Colonic mucosa (tissue), 4 donors: ENCODE measurements around the gene EXD3. TPM values are rescaled to one million over a fixed set of nuclear protein-coding genes. Genes with fewer than 3 reads are reported as not detected.

Source experiments
- DNase-seq: peaks from one replicate; pipeline ENCODE4 v3.0.0-alpha.2; 2020
- H3K27ac ChIP-seq: fragments of 200-600 bp; one replicate; pipeline ENCODE4 v1.8.0; 2021
- H3K27me3 ChIP-seq: fragments of 200-600 bp; one replicate; pipeline ENCODE4 v1.8.0; 2021
- H3K36me3 ChIP-seq: fragments of 200-600 bp; one replicate; pipeline ENCODE4 v1.8.0; 2021
- H3K4me1 ChIP-seq: fragments of 200-600 bp; one replicate; pipeline ENCODE4 v1.8.0; 2021; ENCODE audit warnings: mild to moderate bottlenecking
- H3K4me3 ChIP-seq: fragments of 200-600 bp; one replicate; pipeline ENCODE4 v1.8.0; 2021
- H3K9ac ChIP-seq, 2 donors: one replicate each; pipeline ENCODE4 v1.7.0; 2013; ENCODE audit warnings: control low read depth in 2 of 2, low read depth in 2 of 2, low read length in 2 of 2
- H3K9me3 ChIP-seq: fragments of 200-600 bp; one replicate; pipeline ENCODE4 v1.8.0; 2021
- CTCF ChIP-seq: fragments of 200-600 bp; IDR thresholded peaks from one replicate; pipeline ENCODE4 v1.8.0; 2022; ENCODE audit warnings: antibody characterized with exemption, mild to moderate bottlenecking
- intact Hi-C: fragments of 100-400 bp; cut with DNase I; formaldehyde crosslinking; loops from one replicate; pipeline ENCODE4 v1.14.1; 2022
- total RNA-seq, 2 donors: library from RNA; stranded (reverse); fragmentation: NEBNext Ultra II Directional in 1 of 2; extraction: Animal tissue kit (Norgen Biotek cat#: 25700) in 1 of 2; gene quantifications; one replicate each; pipeline ENCODE4 v1.2.1, GENCODE V29; 2021
- donor health status: healthy.
- donor health status: DM: no; HTN: no; CAD: no.
- donor health status: DM: no; HTN: no; CAD: no.

The EXD3 gene
- total RNA-seq, 2 donors from 2014 or later: 34.9 to 36.4 TPM

GRCh38 chr9:137383081-137383783 is 39.7 kb downstream of the EXD3 start:
- no peak for TF ChIP-seq CTCF
- intact Hi-C loops: no loop called here
- DNase-seq: no peak

GRCh38 chr9:137382444-137383080 is 40.4 kb downstream of the EXD3 start:
- no peak for DNase-seq
- Histone ChIP-seq H3K36me3 (no peaks in the 10 kb centered on the region), H3K9me3 (no peaks in the 10 kb centered on the region), H3K9ac (no peak overlapping the region), H3K4me1 (no peaks in the 10 kb centered on the region), H3K27ac (no peak overlapping the region), H3K27me3 (no peaks in the 10 kb centered on the region), H3K4me3 (no peak overlapping the region)
- no peak for TF ChIP-seq CTCF
- intact Hi-C loops: no loop called here

More at GRCh38 chr9:137383081-137383783, 39.7 kb downstream of the EXD3 start:
- H3K27me3 ChIP-seq: no peaks in the 10 kb centered on the region
- H3K27ac ChIP-seq: no peak overlapping the region
- no peaks in the 10 kb centered on the region for H3K36me3 ChIP-seq
- no peaks in the 10 kb centered on the region for H3K9me3 ChIP-seq
- no peak overlapping the region for H3K9ac ChIP-seq
- no peak overlapping the region for H3K4me3 ChIP-seq
- H3K4me1 ChIP-seq: no peaks in the 10 kb centered on the region

GRCh38 chr9:137381501-137382443 is 41.2 kb downstream of the EXD3 start:
- no peak for DNase-seq
- Histone ChIP-seq H3K4me1 (no peaks in the 10 kb centered on the region), H3K9me3 (no peaks in the 10 kb centered on the region), H3K27me3 (no peaks in the 10 kb centered on the region), H3K9ac (no peak overlapping the region), H3K27ac (no peak overlapping the region), H3K4me3 (no peak overlapping the region), H3K36me3 (no peaks in the 10 kb centered on the region)
- intact Hi-C loops: no loop called here
- no peak for TF ChIP-seq CTCF

GRCh38 chr9:137380606-137381005 is 42.4 kb downstream of the EXD3 start:
- no peaks in the 10 kb centered on the region for H3K36me3 ChIP-seq
- H3K4me1 ChIP-seq: no peaks in the 10 kb centered on the region
- H3K9me3 ChIP-seq: no peaks in the 10 kb centered on the region
- intact Hi-C loops: no loop called here
- no peak overlapping the region for H3K4me3 ChIP-seq
- H3K9ac ChIP-seq: no peak overlapping the region
- H3K27me3 ChIP-seq: no peaks in the 10 kb centered on the region
- TF ChIP-seq CTCF: no peak
- DNase-seq: no peak
- no peak overlapping the region for H3K27ac ChIP-seq

GRCh38 chr9:137380171-137380570 is 42.8 kb downstream of the EXD3 start:
- Histone ChIP-seq H3K27me3 (no peaks in the 10 kb centered on the region), H3K9me3 (no peaks in the 10 kb centered on the region), H3K27ac (no peak overlapping the region), H3K4me3 (no peak overlapping the region), H3K36me3 (no peaks in the 10 kb centered on the region), H3K9ac (no peak overlapping the region), H3K4me1 (no peaks in the 10 kb centered on the region)
- TF ChIP-seq CTCF: no peak
- intact Hi-C loops: no loop called here
- DNase-seq: no peak
